H1 (cell line): ENCODE results near the gene PEAK1. TPM values are rescaled to one million over a fixed set of nuclear protein-coding genes. Genes with fewer than 3 reads are reported as not detected.

ENCODE experiments used
- CTCF ChIA-PET: fragments of 300-600 bp; sonication (Branson Sonifier 250); formaldehyde crosslinking; loops from one replicate; lab custom pipeline; 2021; ENCODE audit not compliant: partially characterized antibody; lab: Charles Lee
- POLR2A ChIA-PET: fragments of 300-600 bp; sonication (Branson Sonifier 250); formaldehyde crosslinking; loops from one replicate; lab custom pipeline; 2021; ENCODE audit warnings: inconsistent platforms; ENCODE audit not compliant: partially characterized antibody; lab: Charles Lee
- DNase-seq, 2 experiments: peaks; one replicate each; pipeline versions ENCODE4 v3.0.0 to v3.0.0-alpha.2; 2010 to 2022; ENCODE audit warnings: low spot score in 2 of 2, low read depth in 1 of 2, mixed read lengths in 1 of 2
- FAIRE-seq: peaks from 2 replicates; lab custom pipeline; 2011; peaks lifted over from hg19 to GRCh38; lab: Jason Lieb, UNC
- H2AFZ ChIP-seq: 2 replicates; pipeline ENCODE4 v1.8.1; 2012; ENCODE audit warnings: low read length, inconsistent platforms
- H2AK5ac ChIP-seq: 2 replicates; pipeline ENCODE4 v1.6.1; 2013; ENCODE audit warnings: low read depth, low read length
- H2BK120ac ChIP-seq: replicated peaks from 2 replicates; pipeline ENCODE3; 2013; ENCODE audit warnings: low read depth, low read length, inconsistent platforms
- H2BK12ac ChIP-seq: 2 replicates; pipeline ENCODE4 v1.6.1; 2013; ENCODE audit warnings: low read depth, low read length
- H2BK15ac ChIP-seq: 2 replicates; pipeline ENCODE4 v1.6.1; 2013; ENCODE audit warnings: low read length
- H2BK20ac ChIP-seq: 2 replicates; pipeline ENCODE4 v1.6.1; 2013; ENCODE audit warnings: low read length
- H2BK5ac ChIP-seq: 2 replicates; pipeline ENCODE4 v1.6.1; 2013; ENCODE audit warnings: low read depth, low read length
- H3K14ac ChIP-seq: 2 replicates; pipeline ENCODE4 v1.6.1; 2013; ENCODE audit warnings: inconsistent platforms; ENCODE audit not compliant: insufficient read length
- H3K18ac ChIP-seq: 2 replicates; pipeline ENCODE4 v1.6.1; 2013; ENCODE audit warnings: low read length; ENCODE audit errors: extremely low read depth
- H3K23ac ChIP-seq: 2 replicates; pipeline ENCODE4 v1.6.1; 2013; ENCODE audit warnings: inconsistent platforms; ENCODE audit not compliant: insufficient read length
- H3K23me2 ChIP-seq: 2 replicates; pipeline ENCODE4 v1.6.1; 2013; ENCODE audit warnings: low read depth, low read length
- H3K27ac ChIP-seq: 2 replicates; pipeline ENCODE4 v1.6.1; 2011; ENCODE audit warnings: low read depth, low read length, inconsistent platforms
- H3K27me3 ChIP-seq, 4 experiments: replicated peaks in 1 of 4; 1 replicate in 1 of 4; 2 replicates in 3 of 4; pipeline versions ENCODE4 v1.6.1 to v1.8.1; 2011 to 2013; ENCODE audit warnings: low read length in 3 of 4, mild to moderate bottlenecking in 3 of 4, inconsistent platforms in 2 of 4, mixed read lengths in 2 of 4, moderate library complexity in 1 of 4; ENCODE audit not compliant: control insufficient read depth in 3 of 4, insufficient read depth in 3 of 4; ENCODE audit errors: extremely low read depth in 1 of 4
- H3K36me3 ChIP-seq, 4 experiments: 2 replicates each; pipeline versions ENCODE4 v1.6.1 to v1.8.1; 2011 to 2013; ENCODE audit warnings: mild to moderate bottlenecking in 4 of 4, low read length in 3 of 4, moderate library complexity in 2 of 4, control low read depth in 1 of 4, inconsistent platforms in 1 of 4; ENCODE audit not compliant: insufficient read depth in 4 of 4, control insufficient read depth in 2 of 4
- H3K4ac ChIP-seq: replicated peaks from 2 replicates; pipeline ENCODE3; 2013; ENCODE audit warnings: low read length, low read depth, mixed read lengths, inconsistent platforms; ENCODE audit not compliant: insufficient read length
- H3K4me1 ChIP-seq, 4 experiments: replicated peaks in 1 of 4; 1 replicate in 1 of 4; 2 replicates in 3 of 4; pipeline versions ENCODE4 v1.6.1 to v1.8.1; 2011 to 2013; ENCODE audit warnings: low read length in 3 of 4, inconsistent platforms in 2 of 4, mixed read lengths in 1 of 4; ENCODE audit not compliant: insufficient read depth in 4 of 4, control insufficient read depth in 3 of 4
- H3K4me2 ChIP-seq, 2 experiments: 2 replicates each; pipeline versions ENCODE4 v1.6.1 to v1.8.1; 2011 to 2013; ENCODE audit warnings: low read depth in 2 of 2, low read length in 2 of 2, control low read depth in 1 of 2, inconsistent platforms in 1 of 2, mild to moderate bottlenecking in 1 of 2; ENCODE audit not compliant: insufficient read depth in 1 of 2
- H3K4me3 ChIP-seq, 4 experiments: fragments of 200-600, 300-600 bp in 1 of 4; sonication (generic), shearing (Covaris generic), sonication (Bioruptor Twin) in 1 of 4; 2 replicates each; pipeline versions ENCODE4 v1.5.1 to v1.8.1; 2011 to 2016; ENCODE audit warnings: low read length in 4 of 4, low read depth in 3 of 4, control low read depth in 2 of 4, inconsistent platforms in 2 of 4, mild to moderate bottlenecking in 2 of 4, mixed read lengths in 1 of 4, moderate library complexity in 1 of 4; ENCODE audit not compliant: insufficient read depth in 2 of 4; ENCODE audit errors: extremely low read depth in 1 of 4
- H3K56ac ChIP-seq: replicated peaks from 2 replicates; pipeline ENCODE3; 2013; ENCODE audit warnings: low read depth, mild to moderate bottlenecking, mixed read lengths, low read length, inconsistent platforms; ENCODE audit not compliant: insufficient read length
- H3K79me1 ChIP-seq: 2 replicates; pipeline ENCODE4 v1.6.1; 2013; ENCODE audit warnings: low read depth, low read length, control low read depth
- H3K79me2 ChIP-seq, 2 experiments: 2 replicates each; pipeline versions ENCODE4 v1.6.1 to v1.8.1; 2012 to 2013; ENCODE audit warnings: low read length in 2 of 2, mild to moderate bottlenecking in 2 of 2, inconsistent platforms in 1 of 2; ENCODE audit not compliant: insufficient read depth in 2 of 2, control insufficient read depth in 1 of 2
- H3K9ac ChIP-seq, 4 experiments: replicated peaks in 1 of 4; 1 replicate in 1 of 4; 2 replicates in 3 of 4; pipeline versions ENCODE4 v1.6.1 to v1.8.1; 2011 to 2013; ENCODE audit warnings: low read depth in 3 of 4, low read length in 3 of 4, control low read depth in 2 of 4, mild to moderate bottlenecking in 2 of 4, moderate library complexity in 2 of 4, inconsistent platforms in 1 of 4; ENCODE audit errors: extremely low read depth in 1 of 4
- H3K9me3 ChIP-seq, 2 experiments: 2 replicates each; pipeline versions ENCODE4 v1.6.1 to v1.8.1; 2012 to 2013; ENCODE audit warnings: mild to moderate bottlenecking in 2 of 2, moderate library complexity in 2 of 2, control low read depth in 1 of 2, inconsistent platforms in 1 of 2, low read depth in 1 of 2, low read length in 1 of 2, mixed read lengths in 1 of 2; ENCODE audit not compliant: insufficient read depth in 2 of 2
- H4K20me1 ChIP-seq, 2 experiments: replicated peaks in 1 of 2; 2 replicates each; pipeline versions ENCODE3 to v1.8.1; 2011 to 2013; ENCODE audit warnings: inconsistent platforms in 2 of 2, low read length in 2 of 2, mild to moderate bottlenecking in 1 of 2; ENCODE audit not compliant: insufficient read depth in 2 of 2, control insufficient read depth in 1 of 2
- H4K5ac ChIP-seq: 2 replicates; pipeline ENCODE4 v1.6.1; 2013; ENCODE audit warnings: low read length, low read depth, mixed read lengths, inconsistent platforms; ENCODE audit not compliant: insufficient read length
- H4K8ac ChIP-seq: 2 replicates; pipeline ENCODE4 v1.8.0; 2013; ENCODE audit warnings: mild to moderate bottlenecking, moderate library complexity, low read length, inconsistent platforms; ENCODE audit not compliant: insufficient read depth; ENCODE audit errors: extremely low read depth
- H4K91ac ChIP-seq: replicated peaks from 2 replicates; pipeline ENCODE3; 2013; ENCODE audit warnings: low read length, mixed read lengths, inconsistent platforms; ENCODE audit not compliant: insufficient read length
- BCL11A ChIP-seq, 2 experiments: IDR thresholded peaks; one replicate each; pipeline ENCODE4 v1.6.1; 2011; ENCODE audit warnings: low read depth in 2 of 2, low read length in 2 of 2, mild to moderate bottlenecking in 2 of 2
- EGR1 ChIP-seq: IDR thresholded peaks from 2 replicates; pipeline ENCODE4 v1.6.1; 2011; ENCODE audit warnings: low read depth, low read length, borderline replicate concordance
- WGBS, 2 experiments: shearing (Covaris generic) in 1 of 2; methylation state at CpG; one replicate each; pipeline versions ENCODE4 v1.1.6 to v1.1.7; 2013 to 2015; ENCODE audit warnings: low lambda C conversion rate in 2 of 2, mixed read lengths in 2 of 2, inconsistent platforms in 1 of 2, low coverage in 1 of 2, missing lambda C conversion rate in 1 of 2; ENCODE audit not compliant: insufficient replicate concordance in 2 of 2, insufficient coverage in 1 of 2, insufficient read length in 1 of 2; ENCODE audit errors: extremely low coverage in 1 of 2, missing lambda C conversion rate in 1 of 2; 5-methylcytosine and 5-hydroxymethylcytosine counted together
- polyA plus RNA-seq, 7 experiments: library from polyadenylated mRNA; depleted of rRNA in 3 of 7; stranded (reverse) in 5 of 7; unstranded in 2 of 7; fragments of >200 nt in 5 of 7; fragments of 200-250 nt in 2 of 7; gene quantifications; 1 replicate in 5 of 7; 2 replicates in 1 of 7; 4 replicates in 1 of 7; pipeline versions ENCODE4 v1.2.1 to v1.2.3, GENCODE V29; 2011 to 2013; ENCODE audit warnings: missing spikeins in 2 of 7, mixed read lengths in 2 of 7
- total RNA-seq: library from RNA; stranded (reverse); fragmentation: NEBNext Ultra II Directional; extraction: Animal tissue kit (Norgen Biotek cat#: 25700); gene quantifications from 2 replicates; pipeline ENCODE4 v1.2.1, GENCODE V29; 2021

The PEAK1 gene
- total and polyA plus RNA-seq, 2 of the 8 experiments (the other 6 are each of a cell fraction or from before 2014, with no cell fraction given), result 8.8 to 44.8 TPM

GRCh38 chr15:77208241-77208640 lies 211.7 kb downstream of the PEAK1 start:
- no peak overlapping the region for H3K23ac ChIP-seq
- H3K79me2 ChIP-seq, result no peaks in the 10 kb centered on the region
- WGBS, 2 experiments, result 96% methylated on average over 3 of the region's 3 CpGs; no CpG with 5 or more reads in 1 of the 2 experiments
- no peak overlapping the region for H3K9ac ChIP-seq
- H4K91ac ChIP-seq, result no peak overlapping the region
- no peak for DNase-seq
- H2BK120ac ChIP-seq, result no peak overlapping the region
- H3K36me3 ChIP-seq, result no peaks in the 10 kb centered on the region; a peak in 1 of 8 replicates
- no peak for TF ChIP-seq EGR1
- no peak for TF ChIP-seq BCL11A (IDR thresholded peaks at IDR 0.05; ENCODE audit: low read depth in 2 of 2, low read length in 2 of 2)
- TF ChIP-seq, all 59 proteins: peak for 0
- no peak overlapping the region for H3K27ac ChIP-seq
- no peak overlapping the region for H2BK12ac ChIP-seq
- no peaks in the 10 kb centered on the region for H3K4me1 ChIP-seq
- no peaks in the 10 kb centered on the region for H3K9me3 ChIP-seq
- H3K4ac ChIP-seq, result no peak overlapping the region
- no peaks in the 10 kb centered on the region for H3K27me3 ChIP-seq
- no peak overlapping the region for H3K4me3 ChIP-seq
- H3K79me1 ChIP-seq, result no peaks in the 10 kb centered on the region
- CTCF ChIA-PET, result no interaction called here
- no peak overlapping the region for H2AK5ac ChIP-seq
- POLR2A ChIA-PET, result no interaction called here
- no peak overlapping the region for H4K5ac ChIP-seq
- H3K23me2 ChIP-seq, result no peaks in the 10 kb centered on the region
- no peaks in the 10 kb centered on the region for H4K20me1 ChIP-seq
- H2BK20ac ChIP-seq, result no peak overlapping the region
- H4K8ac ChIP-seq, result no peak overlapping the region
- no peak overlapping the region for H3K56ac ChIP-seq
- H3K18ac ChIP-seq, result no peak overlapping the region
- no peak overlapping the region for H3K14ac ChIP-seq
- no peak overlapping the region for H2BK5ac ChIP-seq
- no peak overlapping the region for H2BK15ac ChIP-seq
- H2AFZ ChIP-seq, result no peak overlapping the region
- no peak overlapping the region for H3K4me2 ChIP-seq
- no peak for FAIRE-seq
